ENCODE results near the gene MORN1. TPM values are rescaled to one million over a fixed set of nuclear protein-coding genes. Genes with fewer than 3 reads are reported as not detected.

The MORN1 gene
- total RNA-seq, 1 experiment from 2014 or later, result 23.2 TPM

DNA sequence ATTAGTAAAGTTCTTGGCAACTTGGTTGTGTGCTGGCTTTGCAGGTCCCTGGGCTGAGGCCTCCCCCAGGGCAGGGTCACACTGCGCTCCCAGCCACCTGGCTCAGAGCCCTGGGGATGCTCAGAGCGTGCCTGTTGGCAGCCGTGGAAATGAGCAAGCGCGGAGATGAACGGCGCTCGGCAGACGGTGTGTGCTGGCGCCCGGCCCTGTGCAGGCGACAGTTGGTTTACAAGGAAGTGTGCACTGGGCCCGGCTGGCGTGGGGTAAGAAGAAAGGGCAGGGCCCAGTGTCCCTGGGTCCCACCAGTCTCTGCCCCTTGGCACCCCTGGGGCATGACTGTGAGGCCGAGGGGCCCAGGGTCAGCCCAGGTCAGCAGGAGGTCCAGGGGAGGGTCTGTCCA, 46.7 kb upstream of the MORN1 start:
- no peak for DNase-seq
- H3K4me1 Mint-ChIP-seq (ENCODE audit: low read depth, unreplicated experiment), result no peaks in the 10 kb centered on the region
- no peak for TF ChIP-seq CTCF (IDR thresholded peaks at IDR 0.05; ENCODE audit: unreplicated experiment)
- no peaks in the 10 kb centered on the region for H3K36me3 Mint-ChIP-seq (ENCODE audit: insufficient read depth, unreplicated experiment)
- H3K4me3 Mint-ChIP-seq (ENCODE audit: low read depth, unreplicated experiment), result no peak overlapping the region
- intact Hi-C loops (cut with micrococcal nuclease; ENCODE audit: unreplicated experiment), result no loop called here
- H3K9me3 Mint-ChIP-seq (ENCODE audit: low read depth, unreplicated experiment), result no peaks in the 10 kb centered on the region
- H3K27ac Mint-ChIP-seq (ENCODE audit: unreplicated experiment), result no peak overlapping the region
- peaks cover 52% of the 10 kb centered on the region for H3K27me3 Mint-ChIP-seq (ENCODE audit: unreplicated experiment)
- CTCF ChIA-PET, result no interaction called here
- BruUV-seq (replicated peaks), result no TSS peak

DNA sequence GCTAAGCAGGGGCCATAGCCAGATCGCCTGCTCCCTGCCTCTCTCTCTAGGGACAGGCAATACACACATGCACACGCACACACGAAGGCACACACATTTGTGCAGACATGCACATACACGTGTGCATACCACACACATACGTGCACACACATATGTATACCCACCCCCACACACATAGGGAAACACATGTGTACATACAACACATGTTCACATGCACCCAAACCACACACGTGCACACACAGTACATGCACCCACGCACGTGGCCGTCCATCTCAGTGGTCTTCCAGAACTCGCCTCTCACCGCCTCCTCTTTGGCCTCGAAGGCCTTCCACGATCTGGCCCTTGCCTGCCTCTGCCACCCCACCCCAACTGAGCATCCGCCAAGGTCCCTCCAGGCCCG, 46.3 kb upstream of the MORN1 start:
- Mint-ChIP-seq H3K4me3 (ENCODE audit: low read depth, unreplicated experiment) (no peak overlapping the region), H3K36me3 (ENCODE audit: insufficient read depth, unreplicated experiment) (no peaks in the 10 kb centered on the region), H3K27ac (ENCODE audit: unreplicated experiment) (no peak overlapping the region), H3K4me1 (ENCODE audit: low read depth, unreplicated experiment) (no peaks in the 10 kb centered on the region), H3K27me3 (ENCODE audit: unreplicated experiment) (peaks cover 50% of the 10 kb centered on the region), H3K9me3 (ENCODE audit: low read depth, unreplicated experiment) (no peaks in the 10 kb centered on the region)
- intact Hi-C loops (cut with micrococcal nuclease; ENCODE audit: unreplicated experiment), result no loop called here
- DNase-seq, result no peak
- no peak for TF ChIP-seq CTCF (IDR thresholded peaks at IDR 0.05; ENCODE audit: unreplicated experiment)
- CTCF ChIA-PET, result no interaction called here
- no TSS peak for BruUV-seq (replicated peaks)

GRCh38 chr1:2436876-2437275, 45.5 kb upstream of the MORN1 start:
- DNase-seq, result no peak
- intact Hi-C loops (cut with micrococcal nuclease; ENCODE audit: unreplicated experiment), result no loop called here
- no peaks in the 10 kb centered on the region for H3K36me3 Mint-ChIP-seq (ENCODE audit: insufficient read depth, unreplicated experiment)
- H3K4me3 Mint-ChIP-seq (ENCODE audit: low read depth, unreplicated experiment), result no peak overlapping the region
- H3K27ac Mint-ChIP-seq (ENCODE audit: unreplicated experiment), result no peak overlapping the region
- H3K27me3 Mint-ChIP-seq (ENCODE audit: unreplicated experiment), result peaks cover 42% of the 10 kb centered on the region
- TF ChIP-seq CTCF (IDR thresholded peaks at IDR 0.05; ENCODE audit: unreplicated experiment), result no peak
- H3K9me3 Mint-ChIP-seq (ENCODE audit: low read depth, unreplicated experiment), result no peaks in the 10 kb centered on the region
- BruUV-seq (replicated peaks), result no TSS peak
- CTCF ChIA-PET, result no interaction called here
- no peaks in the 10 kb centered on the region for H3K4me1 Mint-ChIP-seq (ENCODE audit: low read depth, unreplicated experiment)

DNA sequence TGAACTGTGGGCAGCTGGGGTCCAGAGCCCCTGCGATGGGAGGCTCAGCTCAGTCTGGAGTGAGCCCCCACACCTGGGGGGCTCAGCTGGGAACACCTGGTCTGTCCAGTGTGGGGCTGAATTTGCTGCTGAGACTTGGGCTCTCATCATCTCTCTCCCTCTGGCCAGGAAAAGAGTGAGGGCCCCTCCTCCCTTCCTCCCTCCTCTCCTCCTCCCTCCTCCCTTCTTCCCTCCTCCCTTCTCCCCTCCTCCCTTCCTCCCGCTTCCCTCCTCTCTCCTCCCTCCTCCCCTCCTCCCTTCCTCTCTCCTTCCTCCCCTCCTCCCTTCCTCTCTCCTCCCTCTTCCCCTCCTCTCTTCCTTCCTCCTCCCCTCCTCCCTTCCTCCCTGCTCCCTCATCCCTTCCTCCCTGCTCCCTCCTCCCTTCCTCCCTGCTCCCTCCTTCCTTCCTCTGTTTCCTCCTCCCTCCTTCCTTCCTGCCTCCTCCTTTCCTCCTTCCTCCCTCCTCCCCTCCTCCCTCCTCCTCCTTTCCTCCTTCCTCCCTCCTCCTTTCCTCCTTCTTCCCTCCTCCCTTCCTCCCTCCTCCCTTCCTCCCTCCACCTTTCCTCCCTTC, 44.5 kb upstream of the MORN1 start:
- no TSS peak for BruUV-seq (replicated peaks)
- Mint-ChIP-seq H3K4me3 (ENCODE audit: low read depth, unreplicated experiment) (no peak overlapping the region), H3K27ac (ENCODE audit: unreplicated experiment) (no peak overlapping the region), H3K9me3 (ENCODE audit: low read depth, unreplicated experiment) (no peaks in the 10 kb centered on the region), H3K27me3 (ENCODE audit: unreplicated experiment) (peaks cover 32% of the 10 kb centered on the region), H3K4me1 (ENCODE audit: low read depth, unreplicated experiment) (no peaks in the 10 kb centered on the region), H3K36me3 (ENCODE audit: insufficient read depth, unreplicated experiment) (no peaks in the 10 kb centered on the region)
- no peak for TF ChIP-seq CTCF (IDR thresholded peaks at IDR 0.05; ENCODE audit: unreplicated experiment)
- CTCF ChIA-PET, result no interaction called here
- DNase-seq, result no peak
- intact Hi-C loops (cut with micrococcal nuclease; ENCODE audit: unreplicated experiment), result no loop called here

Measured in Calu3 (cell line).